Measurements from ENCODE around the gene DMC1.

Gene DMC1

GRCh38 chr22:38612217-38613006 lies 42.4 kb upstream of the DMC1 start (continued):
- TF ChIP-seq CREB5 (CRISPR knock-in tag; IDR thresholded peaks at IDR 0.05; ENCODE audit: low read depth), result no peak
- TF ChIP-seq TCF4 (CRISPR knock-in tag; IDR thresholded peaks at IDR 0.05; ENCODE audit: borderline replicate concordance), result no peak
- no peak for TF ChIP-seq TOX (CRISPR knock-in tag; IDR thresholded peaks at IDR 0.05; ENCODE audit: borderline replicate concordance)
- TF ChIP-seq BACH2 (CRISPR knock-in tag; IDR thresholded peaks at IDR 0.05; ENCODE audit: borderline replicate concordance), result no peak
- no peak for TF ChIP-seq ZNF70 (CRISPR knock-in tag; IDR thresholded peaks at IDR 0.05)
- no peak for TF ChIP-seq OSR1 (CRISPR knock-in tag; IDR thresholded peaks at IDR 0.05)
- no peak for TF ChIP-seq CSRNP3 (CRISPR knock-in tag; IDR thresholded peaks at IDR 0.05)
- no peak for TF ChIP-seq SNAI2 (CRISPR knock-in tag; IDR thresholded peaks at IDR 0.05)

GRCh38 chr22:38611559-38611958 lies 41.6 kb upstream of the DMC1 start:
- no peak for ATAC-seq
- TF ChIP-seq ARNTL (CRISPR knock-in tag; IDR thresholded peaks at IDR 0.05; ENCODE audit: borderline replicate concordance, low read depth), result no peak
- TF ChIP-seq CSRNP3 (CRISPR knock-in tag; IDR thresholded peaks at IDR 0.05), result no peak
- TF ChIP-seq CREB5 (CRISPR knock-in tag; IDR thresholded peaks at IDR 0.05; ENCODE audit: low read depth), result no peak
- TF ChIP-seq OSR1 (CRISPR knock-in tag; IDR thresholded peaks at IDR 0.05), result no peak
- no peak for TF ChIP-seq ZC3H10 (CRISPR knock-in tag; IDR thresholded peaks at IDR 0.05)
- TF ChIP-seq ZFP3 (CRISPR knock-in tag; IDR thresholded peaks at IDR 0.05), result no peak
- TF ChIP-seq TSHZ2 (CRISPR knock-in tag; IDR thresholded peaks at IDR 0.05), result no peak
- TF ChIP-seq ESRRG (CRISPR knock-in tag; IDR thresholded peaks at IDR 0.05), result no peak
- no peak for TF ChIP-seq PPARA (CRISPR knock-in tag; IDR thresholded peaks at IDR 0.05; ENCODE audit: borderline replicate concordance)
- TF ChIP-seq SNAI2 (CRISPR knock-in tag; IDR thresholded peaks at IDR 0.05), result no peak
- TF ChIP-seq ISL1 (CRISPR knock-in tag; IDR thresholded peaks at IDR 0.05), result no peak

- ATAC-seq, result no peak
- TF ChIP-seq POU6F1 (CRISPR knock-in tag; IDR thresholded peaks at IDR 0.05; ENCODE audit: borderline replicate concordance, low read depth) (no peak), ESRRG (CRISPR knock-in tag; IDR thresholded peaks at IDR 0.05) (no peak), PATZ1 (CRISPR knock-in tag; IDR thresholded peaks at IDR 0.05; ENCODE audit: borderline replicate concordance) (no peak), OSR1 (CRISPR knock-in tag; IDR thresholded peaks at IDR 0.05) (no peak), TOX (CRISPR knock-in tag; IDR thresholded peaks at IDR 0.05; ENCODE audit: borderline replicate concordance) (no peak), TSHZ2 (CRISPR knock-in tag; IDR thresholded peaks at IDR 0.05) (no peak), CSDC2 (CRISPR knock-in tag; IDR thresholded peaks at IDR 0.05) (no peak), ZNF70 (CRISPR knock-in tag; IDR thresholded peaks at IDR 0.05) (no peak), ZFP30 (CRISPR knock-in tag; IDR thresholded peaks at IDR 0.05) (no peak), ZNF565 (CRISPR knock-in tag; conservative IDR thresholded peaks at IDR 0.05; ENCODE audit: low read depth) (no peak), SNAI2 (CRISPR knock-in tag; IDR thresholded peaks at IDR 0.05) (no peak), ARNTL (CRISPR knock-in tag; IDR thresholded peaks at IDR 0.05; ENCODE audit: borderline replicate concordance, low read depth) (no peak)
These were observed 40.3 kb upstream of the DMC1 start for GRCh38 chr22:38610234-38610633.
